H1 (cell line): ENCODE results near the gene JPT2. TPM values are rescaled to one million over a fixed set of nuclear protein-coding genes. Genes with fewer than 3 reads are reported as not detected.

Source experiments
- BRCA1 ChIP-seq: IDR thresholded peaks from 2 replicates; pipeline ENCODE4 v1.6.1; 2012; ENCODE audit warnings: low read depth, low read length, improper control_type of control experiment
- CBX5 ChIP-seq: fragments of 300-800, 300-1000 bp; sonication (generic); IDR thresholded peaks from 2 replicates; pipeline ENCODE4 v1.7.1; 2016; ENCODE audit warnings: antibody characterized with exemption, low read length, low read depth
- CREB1 ChIP-seq: IDR thresholded peaks from 2 replicates; pipeline ENCODE4 v1.6.1; 2012; ENCODE audit warnings: inconsistent platforms
- HDAC2 ChIP-seq, 2 experiments: fragments of 300-600 bp in 1 of 2; sonication (generic) in 1 of 2; IDR thresholded peaks; 2 replicates each; pipeline ENCODE4 v1.6.1; 2011 to 2012; ENCODE audit warnings: low read depth in 2 of 2, low read length in 2 of 2, mild to moderate bottlenecking in 2 of 2, moderate library complexity in 2 of 2, borderline replicate concordance in 1 of 2, inconsistent platforms in 1 of 2
- polyA plus RNA-seq, 7 experiments: library from polyadenylated mRNA; depleted of rRNA in 3 of 7; stranded (reverse) in 5 of 7; unstranded in 2 of 7; fragments of >200 nt in 5 of 7; fragments of 200-250 nt in 2 of 7; gene quantifications; 1 replicate in 5 of 7; 2 replicates in 1 of 7; 4 replicates in 1 of 7; pipeline versions ENCODE4 v1.2.1 to v1.2.3, GENCODE V29; 2011 to 2013; ENCODE audit warnings: missing spikeins in 2 of 7, mixed read lengths in 2 of 7
- total RNA-seq: library from RNA; stranded (reverse); fragmentation: NEBNext Ultra II Directional; extraction: Animal tissue kit (Norgen Biotek cat#: 25700); gene quantifications from 2 replicates; pipeline ENCODE4 v1.2.1, GENCODE V29; 2021
- TF ChIP-seq, protein P1 (sequence below): IDR thresholded peaks from 2 replicates; pipeline ENCODE4 v1.6.1; 2012; ENCODE audit warnings: inconsistent platforms

The JPT2 gene
- total and polyA plus RNA-seq, 2 of the 8 experiments (the other 6 are each of a cell fraction or from before 2014, with no cell fraction given), result 67.6 to 197 TPM

DNA sequence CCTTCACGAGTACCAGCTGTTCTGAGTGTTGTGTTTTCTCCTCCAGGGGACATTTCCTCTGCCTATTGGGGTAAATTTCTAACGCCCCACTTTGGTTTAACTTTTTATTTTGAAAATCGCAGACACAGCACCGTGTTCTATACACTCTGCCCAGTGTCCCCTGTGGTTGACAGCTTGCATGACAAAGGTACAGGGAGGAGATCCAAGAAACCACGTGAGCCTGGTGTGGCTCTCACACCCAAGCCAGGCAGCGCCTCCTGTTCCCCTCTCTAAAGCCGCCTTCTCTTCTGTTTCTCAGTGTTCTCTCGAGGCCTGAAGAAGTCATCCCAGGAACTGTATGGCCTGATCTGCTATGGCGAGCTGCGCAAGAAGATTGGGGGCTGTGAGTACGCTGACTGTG is 40.6 kb upstream of the JPT2 start (continued):
- TF ChIP-seq HDAC2 (IDR thresholded peaks at IDR 0.05; ENCODE audit: borderline replicate concordance in 1 of 2, low read depth in 2 of 2, low read length in 2 of 2) (no peak), CBX5 (no peak), BRCA1 (no peak), CREB1 (no peak)
- TF ChIP-seq, protein P1, sequence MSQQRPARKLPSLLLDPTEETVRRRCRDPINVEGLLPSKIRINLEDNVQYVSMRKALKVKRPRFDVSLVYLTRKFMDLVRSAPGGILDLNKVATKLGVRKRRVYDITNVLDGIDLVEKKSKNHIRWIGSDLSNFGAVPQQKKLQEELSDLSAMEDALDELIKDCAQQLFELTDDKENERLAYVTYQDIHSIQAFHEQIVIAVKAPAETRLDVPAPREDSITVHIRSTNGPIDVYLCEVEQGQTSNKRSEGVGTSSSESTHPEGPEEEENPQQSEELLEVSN, result no peak
